Measurements from ENCODE around the gene ICA1.
"Not testable (repeated sequence)": the region's sequence is repeated elsewhere in the genome, so short reads cannot be mapped to it uniquely, and the experiment has no call there.

Gene ICA1

DNA sequence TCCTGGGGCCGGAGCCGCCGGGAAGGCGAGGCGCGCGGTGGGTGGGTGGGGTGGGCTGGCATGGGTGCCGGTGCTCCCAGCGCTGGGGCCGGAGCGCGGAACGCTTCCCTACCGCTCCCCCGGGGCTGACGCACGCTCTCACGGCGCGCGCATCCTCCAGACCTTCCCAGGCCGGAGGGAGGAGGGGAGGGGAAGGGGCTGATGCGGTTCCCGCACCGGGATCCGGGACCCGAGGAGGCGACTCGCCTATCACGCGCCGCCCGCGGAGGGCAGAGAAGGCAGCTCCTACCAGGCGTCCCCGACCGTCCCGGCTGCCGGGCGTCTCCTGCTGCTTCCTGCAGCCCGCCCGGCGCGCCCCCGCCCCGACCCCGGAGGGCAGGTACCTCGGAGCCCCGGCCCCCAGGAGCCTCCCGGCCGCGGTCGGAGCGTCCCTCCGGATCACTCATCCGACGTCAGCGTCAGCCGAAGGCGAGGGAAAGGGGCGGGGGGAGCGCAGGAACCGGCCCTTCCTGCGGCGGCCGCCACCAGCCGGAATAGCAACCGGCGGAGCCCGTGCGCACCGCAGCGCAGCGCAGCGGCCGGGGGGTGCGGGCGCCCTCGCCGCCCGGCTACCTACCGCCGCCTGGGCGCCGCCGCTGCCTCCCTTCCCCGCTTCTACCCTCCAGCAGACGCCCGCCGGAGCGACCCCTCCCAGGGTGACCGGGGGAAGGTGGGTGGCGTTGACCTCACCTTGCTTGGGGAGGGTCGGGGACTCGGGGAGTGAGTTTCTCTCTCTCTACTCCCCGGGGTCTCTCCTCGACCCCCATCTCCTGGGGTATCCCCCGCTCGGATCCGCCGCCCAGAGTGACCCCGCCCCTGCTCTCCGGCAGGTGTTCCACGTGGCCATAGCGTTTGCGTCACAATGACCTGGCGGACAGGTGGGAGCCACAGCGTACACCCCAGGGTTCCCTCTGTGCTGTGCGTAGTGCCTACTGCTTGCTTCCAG is at the start of gene ICA1:
TSS of gene ICA1 (minus strand) at position 457 of the 985 bp plus-strand sequence. CDS start 26,241 bp downstream, outside the sequence.
- peak; percentile 77 for DNase-seq

DNA sequence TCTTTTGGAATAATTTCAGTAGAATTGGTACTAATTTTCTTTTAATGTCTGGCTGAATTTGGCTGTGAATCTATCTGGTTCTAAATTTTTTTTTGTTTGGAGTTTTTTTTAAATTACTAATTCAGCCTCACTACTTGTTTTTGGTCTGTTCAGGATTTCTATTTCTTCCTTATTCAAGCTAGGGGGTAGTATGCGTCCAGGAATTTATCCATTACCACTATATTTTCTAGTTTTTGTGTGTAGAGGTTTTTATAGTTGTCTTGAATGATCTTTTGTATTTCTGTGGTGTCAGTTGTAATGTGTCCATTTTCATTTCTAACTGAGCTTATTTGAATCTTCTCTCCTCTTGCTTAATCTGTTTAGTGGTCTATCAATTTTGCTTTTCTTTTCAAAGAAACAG is 48.9 kb upstream of the ICA1 start:
- no peak for DNase-seq

DNA sequence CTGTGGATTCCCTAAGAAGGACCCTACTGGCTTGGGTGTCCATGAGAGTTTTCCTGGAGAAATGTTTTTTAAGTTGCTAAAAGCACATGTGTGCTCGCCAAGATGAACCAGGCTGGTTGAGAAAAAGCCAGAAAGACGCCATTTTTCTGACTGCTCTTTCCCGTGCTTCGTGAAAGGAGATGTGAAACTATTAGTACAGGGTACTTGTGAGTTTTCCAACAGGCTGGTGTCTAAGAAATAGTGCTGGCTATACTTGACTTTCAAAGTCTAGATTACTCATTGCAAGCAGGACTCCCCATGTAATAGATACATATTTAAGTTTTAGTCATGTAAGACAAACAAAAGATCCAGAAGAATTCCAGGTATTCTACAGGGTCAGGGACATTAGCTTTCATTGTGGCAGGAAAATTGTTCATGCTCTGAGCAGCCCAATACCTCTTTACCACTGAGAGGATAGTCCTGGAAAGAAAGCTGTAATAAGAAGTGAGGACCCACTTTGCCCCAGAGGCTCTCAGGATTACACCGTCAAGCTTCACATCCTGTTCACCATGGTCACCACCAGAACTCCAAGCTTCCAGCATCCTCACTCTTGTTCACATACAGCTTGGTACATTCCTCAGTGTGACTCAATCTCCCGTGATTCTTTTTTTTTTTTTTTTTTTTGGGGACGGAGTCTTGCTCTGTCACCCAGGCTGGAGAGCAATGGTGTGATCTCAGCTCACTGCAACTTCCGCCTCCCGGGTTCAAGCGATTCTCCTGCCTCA is 43.8 kb upstream of the ICA1 start:
- no peak for DNase-seq

DNA sequence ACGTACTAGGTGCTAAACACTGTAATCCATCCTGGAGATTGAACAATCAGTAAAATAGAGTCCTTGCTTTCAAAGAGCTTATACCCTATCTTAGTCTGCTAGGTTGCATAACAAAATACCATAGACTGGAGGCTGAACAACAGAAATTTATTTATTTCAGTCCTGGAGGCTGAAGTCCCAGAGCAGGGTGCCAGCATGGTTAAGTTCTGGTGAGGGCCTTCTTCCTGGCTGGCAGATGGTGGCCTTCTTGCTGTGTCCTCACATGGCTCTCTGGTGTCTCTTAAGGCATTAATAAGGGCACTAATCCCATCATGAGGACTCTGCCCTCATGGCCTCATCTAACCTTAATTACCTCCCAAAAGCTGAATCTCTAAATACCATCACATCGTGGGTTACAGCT is 43.1 kb upstream of the ICA1 start:
- no peak for DNase-seq

DNA sequence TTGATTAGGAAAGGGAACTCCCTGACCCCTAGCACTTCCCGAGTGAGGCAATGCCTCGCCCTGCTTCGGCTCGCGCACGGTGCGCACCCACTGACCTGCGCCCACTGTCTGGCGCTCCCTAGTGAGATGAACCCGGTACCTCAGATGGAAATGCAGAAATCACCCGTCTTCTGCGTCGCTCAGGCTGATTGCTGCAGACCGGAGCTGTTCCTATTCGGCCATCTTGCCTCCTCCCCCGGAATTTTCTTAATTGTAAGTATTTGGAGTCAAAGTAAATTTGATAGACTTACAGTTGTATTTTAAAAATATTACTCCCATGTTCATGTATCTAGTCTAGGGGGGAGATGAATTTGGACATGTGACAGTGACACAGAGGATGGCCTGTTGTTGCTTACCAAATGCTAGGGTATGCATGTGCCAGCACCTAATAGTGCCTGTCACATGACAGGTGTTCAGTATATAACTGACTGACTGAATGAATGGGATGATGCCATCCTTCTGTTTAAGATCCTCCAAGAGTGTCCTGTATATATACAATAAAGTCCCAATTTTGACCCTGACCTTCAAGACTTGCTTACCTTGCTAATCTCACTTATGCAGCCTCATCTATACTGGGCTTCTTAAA is 42.0 kb upstream of the ICA1 start:
- DNase-seq = no peak

DNA sequence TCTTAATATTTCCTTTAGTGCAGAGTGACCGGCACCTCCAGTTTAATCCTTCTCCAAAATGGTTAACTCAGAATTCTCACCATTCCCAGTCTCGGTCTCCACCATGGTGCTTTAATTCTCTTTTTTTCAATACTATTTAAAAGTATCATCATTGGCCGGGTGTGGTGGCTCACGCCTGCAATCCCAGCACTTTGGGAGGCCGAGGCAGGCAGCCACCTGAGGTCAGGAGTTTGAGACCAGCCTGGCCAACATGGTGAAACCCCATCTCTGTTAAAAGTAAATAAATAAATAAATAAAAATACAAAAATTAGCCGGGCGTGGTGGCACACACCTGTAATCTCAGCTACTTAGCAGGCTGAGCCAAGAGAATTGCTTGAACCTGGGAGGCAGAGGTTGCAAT is 35.1 kb upstream of the ICA1 start:
- not testable (repeated sequence) for DNase-seq

DNA sequence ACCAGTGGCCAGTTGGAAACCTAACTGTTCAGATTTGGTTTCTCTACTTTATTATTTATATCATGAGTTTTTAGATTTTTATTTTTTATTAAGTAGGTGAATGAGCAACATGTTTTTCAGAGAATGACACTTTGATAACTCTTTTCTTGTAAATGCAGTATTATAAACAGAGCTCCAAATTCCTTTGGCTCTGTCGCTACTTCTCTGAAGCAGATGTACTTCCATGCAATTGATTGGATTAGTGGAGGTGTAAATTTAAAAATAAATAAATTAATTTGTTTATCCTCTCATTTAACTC is 34.3 kb upstream of the ICA1 start:
- DNase-seq = no peak

DNA sequence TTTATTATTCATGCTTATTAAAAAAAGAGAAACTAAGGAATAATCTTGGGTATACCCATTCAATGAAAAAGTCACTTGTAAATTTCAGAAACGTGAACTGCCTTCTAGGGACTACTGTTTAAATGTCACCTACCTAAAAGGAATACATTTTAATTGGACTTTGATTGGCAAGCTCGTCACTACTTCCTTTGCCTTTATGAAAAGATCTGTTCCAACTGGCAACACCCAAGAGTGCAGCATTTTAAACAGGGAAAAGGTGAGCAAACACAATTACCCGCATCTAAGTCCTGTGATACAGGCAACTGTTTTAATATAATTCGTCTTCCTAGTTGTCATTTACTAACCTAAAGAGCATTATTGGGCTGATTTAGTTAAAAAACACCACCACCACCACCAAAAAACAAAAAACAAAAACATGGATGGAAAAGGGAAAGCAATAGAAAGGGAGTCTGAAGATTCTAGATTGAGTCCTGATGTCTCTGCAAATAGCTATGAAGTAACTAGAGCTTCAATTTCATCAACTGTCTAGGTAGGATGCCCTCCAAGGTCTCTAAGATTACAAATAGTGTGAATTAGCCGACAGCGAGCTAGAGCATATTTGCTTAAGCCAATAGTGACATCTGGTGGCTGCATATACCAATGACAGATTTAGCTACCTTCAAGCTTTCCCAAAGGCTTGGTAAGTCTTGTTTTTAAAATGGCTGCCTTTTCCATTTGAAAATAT is 33.8 kb upstream of the ICA1 start:
- DNase-seq = peak; percentile 97

DNA sequence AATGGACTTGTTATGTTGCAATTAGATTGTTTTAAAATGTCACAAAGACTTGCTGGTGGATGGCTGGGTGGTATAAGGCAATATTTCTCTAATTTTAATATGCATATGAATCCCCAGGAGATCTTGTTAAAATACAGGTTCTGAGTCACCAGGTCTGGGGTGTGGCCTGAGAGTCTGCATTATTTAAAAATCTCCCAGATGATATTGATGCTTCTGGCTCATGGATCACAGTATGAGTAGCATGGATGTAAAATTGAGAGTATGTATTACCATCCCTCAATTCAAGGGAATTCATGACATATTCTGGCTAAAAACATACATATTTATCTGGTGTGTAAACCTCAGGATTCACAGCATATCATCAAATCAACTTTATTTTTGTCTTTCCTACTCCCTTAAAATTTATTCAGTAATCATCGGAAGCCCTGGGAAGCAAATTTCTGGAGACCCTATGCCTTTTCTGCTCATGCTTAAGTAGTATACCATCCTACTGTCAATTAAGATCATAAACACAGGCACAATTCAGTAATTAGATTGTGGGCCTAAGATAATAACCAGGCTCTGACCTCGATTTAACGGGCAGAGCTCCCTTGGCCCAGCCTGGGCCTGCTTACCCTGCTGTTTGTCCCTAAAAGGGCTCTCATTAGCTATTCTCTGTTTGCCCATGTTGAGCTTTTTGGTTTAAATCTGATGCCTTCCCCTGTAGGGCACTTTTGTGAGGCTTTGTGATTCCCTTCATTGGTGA is 29.6 kb upstream of the ICA1 start:
- DNase-seq = peak; percentile 67

DNA sequence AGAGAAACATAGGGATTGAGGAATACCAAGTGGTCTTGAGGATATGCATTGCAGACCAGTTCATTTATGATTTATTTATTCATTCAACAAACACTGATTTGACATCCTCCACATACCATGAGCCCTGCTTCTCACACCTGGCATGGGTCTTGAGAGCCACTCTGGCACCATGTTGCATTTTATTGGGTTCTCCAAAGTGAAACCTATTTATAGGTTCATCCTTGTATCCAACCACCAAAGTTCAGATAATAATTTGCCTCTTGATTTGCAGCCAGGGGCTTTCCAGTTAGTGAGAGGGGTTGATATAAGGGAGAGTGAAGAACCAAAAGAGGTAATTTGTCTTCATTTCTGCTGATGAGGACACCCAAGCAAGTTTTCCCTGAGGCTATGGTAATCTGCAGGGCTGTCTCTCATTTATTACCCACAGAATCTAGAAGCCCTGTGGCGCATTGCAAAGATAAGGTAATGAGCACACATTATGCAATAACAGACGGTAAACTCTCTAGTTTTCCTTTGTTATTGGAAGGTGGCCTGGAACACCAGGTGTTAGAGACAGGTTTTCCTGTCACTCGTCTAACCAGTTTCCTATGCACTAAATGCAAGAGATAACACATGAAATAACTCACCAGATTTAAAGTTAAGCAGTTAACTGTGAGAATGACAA is 28.8 kb upstream of the ICA1 start:
- peak; percentile 94 for DNase-seq

DNA sequence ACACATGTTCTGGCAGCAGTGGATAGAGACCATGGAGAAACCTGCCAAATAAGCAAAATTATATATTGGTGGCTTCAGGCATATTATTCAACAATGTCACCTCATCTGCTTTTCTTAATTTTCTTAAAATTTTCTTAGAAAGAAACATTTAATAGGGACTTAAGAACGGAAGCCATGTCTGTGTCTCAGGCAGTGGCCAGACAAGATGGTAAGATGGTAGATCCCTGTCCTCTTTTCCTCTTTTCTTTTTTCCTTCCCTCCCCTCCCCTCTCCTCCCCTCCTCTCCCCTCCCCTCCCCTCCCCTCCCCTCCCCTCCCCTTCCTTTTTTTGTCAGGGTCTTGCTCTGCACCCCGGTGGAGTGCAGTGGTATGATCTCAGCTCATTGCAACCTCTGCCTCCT is 24.2 kb upstream of the ICA1 start:
- no peak for DNase-seq

DNA sequence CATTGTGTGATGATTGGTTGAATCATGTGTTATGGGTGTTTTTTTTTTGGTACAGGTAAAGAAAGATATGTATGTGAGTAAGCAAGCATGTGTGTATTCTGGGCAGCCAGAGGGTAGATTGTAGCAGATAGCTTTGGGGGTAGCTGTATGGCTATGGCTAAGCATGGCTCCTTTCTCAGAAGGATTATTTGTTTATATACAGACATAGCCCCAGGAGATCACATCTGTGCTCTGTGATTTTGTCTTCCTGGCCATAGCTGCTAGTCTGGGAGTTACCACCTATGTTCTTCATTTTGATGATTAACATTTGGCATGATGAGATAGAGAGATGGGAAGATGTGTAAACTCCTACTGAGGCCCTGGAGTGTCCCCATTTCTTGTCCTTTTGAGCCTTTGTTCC is 23.2 kb upstream of the ICA1 start:
- no peak for DNase-seq

DNA sequence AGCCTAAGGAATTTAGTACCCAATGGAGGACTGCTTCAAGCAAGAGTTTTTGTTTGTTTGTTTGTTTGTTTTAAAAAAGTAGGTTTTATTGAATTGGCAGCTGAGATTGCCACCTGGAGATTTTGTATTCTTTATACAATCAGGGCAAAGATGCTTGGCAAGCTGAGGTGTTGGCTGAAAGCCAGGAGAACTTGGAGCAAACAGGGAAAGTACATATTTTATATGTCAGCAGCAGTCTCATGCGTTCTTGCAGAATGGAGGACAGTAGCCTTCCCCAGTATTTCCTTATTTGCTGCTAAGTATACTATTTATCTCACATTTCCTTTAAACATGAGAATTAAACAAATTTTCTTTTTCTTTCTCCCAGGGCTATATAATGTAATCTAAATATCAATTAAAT is 22.6 kb upstream of the ICA1 start:
- DNase-seq = no peak

DNA sequence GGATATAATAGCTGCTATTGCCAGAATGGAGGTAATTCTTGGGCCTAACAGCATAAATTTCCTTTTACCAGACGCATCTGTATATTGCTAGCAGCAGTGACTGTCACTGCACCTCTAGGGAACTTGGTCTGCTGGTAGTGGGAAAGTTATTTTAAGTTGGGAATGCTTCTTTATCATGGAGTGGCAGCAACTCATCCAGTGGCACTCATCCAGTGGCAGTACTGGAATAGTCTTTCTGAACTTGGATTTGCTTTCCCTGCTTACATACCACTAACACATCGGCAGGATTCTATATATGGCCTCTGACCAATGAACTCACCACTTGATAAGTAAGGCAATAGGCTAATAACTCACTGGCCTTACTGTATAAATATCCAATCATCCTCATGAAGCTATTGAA is 22.0 kb upstream of the ICA1 start:
- DNase-seq = no peak

DNA sequence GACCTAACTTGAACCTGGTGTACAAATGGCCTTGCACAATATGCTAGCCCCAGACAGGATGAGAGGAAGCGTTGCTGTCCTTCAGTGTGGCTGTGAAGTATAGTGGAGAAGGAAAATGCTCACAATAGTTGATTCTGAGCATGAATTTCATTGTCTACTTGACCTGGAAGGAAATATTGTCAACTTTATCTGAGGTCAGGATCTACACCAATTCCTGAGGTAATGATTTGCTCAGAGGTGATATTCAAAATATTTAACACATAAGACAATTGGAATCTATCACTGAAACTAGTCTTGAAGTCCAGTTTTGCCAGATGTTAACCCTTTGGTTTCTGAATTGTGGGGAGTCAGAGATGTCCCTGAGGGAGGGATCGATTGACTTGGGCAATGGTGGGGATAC is 20.9 kb upstream of the ICA1 start:
- no peak for DNase-seq

DNA sequence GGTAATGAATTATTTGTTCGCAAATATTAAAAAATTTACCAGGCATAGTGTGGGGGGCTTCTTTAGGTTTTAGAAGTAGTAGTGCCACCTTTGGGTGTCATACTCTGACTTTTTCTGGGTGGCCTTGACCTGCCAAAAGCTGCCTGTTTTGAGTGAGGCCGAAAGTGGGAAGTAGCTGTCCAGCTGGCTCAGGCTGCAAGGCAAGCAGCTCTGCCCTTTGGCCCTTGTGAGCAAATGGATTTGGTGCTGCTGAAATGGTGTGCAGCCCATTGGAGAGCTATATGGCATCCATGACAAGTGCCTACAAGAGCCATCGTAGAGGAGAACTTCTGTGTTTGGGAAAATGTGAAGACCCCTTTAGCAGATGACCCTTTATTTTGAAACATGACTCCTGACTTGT is 20.2 kb upstream of the ICA1 start:
- DNase-seq = no peak

DNA sequence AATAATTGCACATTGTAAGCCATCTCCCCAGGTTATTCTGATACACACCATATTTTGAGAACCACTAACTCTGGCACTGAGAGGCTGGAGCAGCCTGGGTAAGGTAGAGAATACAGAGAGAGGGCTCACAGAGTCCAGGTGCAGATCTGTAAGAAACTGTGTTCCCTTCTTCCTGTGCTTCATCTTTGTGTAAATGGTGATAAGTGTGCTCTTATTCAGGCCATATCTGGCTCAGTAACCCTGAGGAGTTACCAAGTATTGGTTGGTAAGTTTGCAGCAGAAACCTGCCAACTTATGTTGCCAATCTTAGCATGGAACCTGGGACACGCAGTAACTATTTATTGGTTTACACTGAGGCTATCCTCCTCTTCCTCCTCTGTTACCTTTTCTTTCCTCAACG is 16.2 kb upstream of the ICA1 start:
- no peak for DNase-seq

DNA sequence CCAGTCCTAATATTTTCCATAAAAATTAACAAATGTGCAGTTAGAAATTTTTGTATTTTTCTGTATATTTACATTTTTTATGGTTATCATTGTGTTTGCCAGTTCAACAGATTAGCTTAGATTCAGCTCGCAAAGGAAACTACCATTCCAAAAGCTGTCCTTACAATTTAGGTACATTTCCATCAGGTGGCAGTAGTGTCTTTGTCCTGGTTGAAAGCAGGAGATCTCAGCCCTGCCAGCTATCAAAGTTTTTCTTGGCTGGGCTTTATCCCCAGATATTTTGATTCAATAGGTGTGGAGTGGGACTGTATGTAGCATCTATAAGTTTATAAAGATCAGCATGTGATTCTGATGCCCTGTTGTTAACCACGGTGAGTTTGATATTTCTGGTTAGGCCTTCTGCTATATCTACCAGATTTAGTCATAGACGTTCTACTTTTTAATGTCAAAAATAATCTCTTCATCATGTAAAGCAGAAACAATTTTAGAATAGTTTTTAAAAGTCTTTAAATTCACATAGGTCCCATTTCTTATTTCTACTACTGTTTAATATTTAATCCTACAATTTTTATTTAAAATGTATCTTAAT is 15.5 kb upstream of the ICA1 start:
- peak; percentile 87 for DNase-seq

DNA sequence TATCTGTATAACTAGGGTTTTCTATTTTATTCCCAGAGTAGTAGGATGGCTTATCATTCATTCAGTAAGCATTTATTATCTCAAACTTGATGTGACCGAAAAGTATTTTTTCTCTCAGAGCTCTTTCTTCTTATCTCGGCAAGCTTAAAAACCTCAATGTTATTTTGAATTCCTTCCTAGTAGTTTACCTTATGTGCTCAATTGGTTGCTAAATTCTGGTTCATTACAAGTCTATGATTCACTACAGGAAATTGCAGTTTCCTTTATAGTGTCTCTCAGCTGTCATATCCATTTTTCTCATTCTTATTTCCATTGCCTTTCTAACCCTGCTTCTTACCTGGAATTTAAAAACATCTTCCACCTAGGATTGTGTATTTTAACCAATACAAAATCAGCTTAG is 12.6 kb upstream of the ICA1 start:
- DNase-seq = no peak

DNA sequence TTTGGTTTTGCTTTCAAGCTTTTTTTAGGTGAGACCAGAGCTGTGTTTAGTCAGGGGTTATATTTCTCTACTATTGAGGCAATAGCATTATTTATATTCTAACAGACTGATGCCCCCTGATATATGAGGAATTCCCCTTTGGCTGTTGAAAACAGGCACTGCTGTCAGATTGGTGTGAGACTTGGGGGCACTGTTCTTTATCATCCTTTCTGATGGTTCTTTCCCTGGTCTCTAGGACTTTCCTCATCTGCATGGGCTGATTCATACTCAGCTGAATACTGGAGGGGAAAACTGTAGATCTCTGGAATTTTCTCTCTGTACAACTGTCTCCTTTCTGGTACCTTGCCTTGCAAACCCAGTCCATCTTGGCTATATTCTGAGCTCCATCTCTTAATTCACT is 10.0 kb upstream of the ICA1 start:
- DNase-seq = no peak

DNA sequence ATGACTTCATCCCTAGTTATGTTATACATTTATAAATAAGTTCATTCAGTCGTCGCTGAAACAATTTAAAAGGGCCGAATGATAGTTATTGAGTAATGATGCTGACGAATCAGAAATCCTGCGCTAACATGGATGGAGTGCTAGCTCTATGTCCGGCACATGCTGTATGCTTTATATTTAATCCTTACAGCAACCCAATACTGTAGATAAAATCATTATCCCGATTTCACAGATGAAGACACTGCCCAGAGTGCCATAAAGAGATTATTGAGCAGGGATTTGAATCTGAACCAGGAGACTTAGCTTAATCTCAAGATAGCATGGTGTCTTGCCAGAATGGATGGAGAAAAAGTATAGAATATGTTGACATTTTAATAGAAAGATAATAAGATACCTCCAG is 1.1 kb upstream of the ICA1 start:
- DNase-seq = peak; percentile 68

Data from NCI-H748 treated with DMSO at 0.1 percent for 48 hours (cell line).